ENCODE measurements around the gene RASSF10. TPM values are rescaled to one million over a fixed set of nuclear protein-coding genes. Genes with fewer than 3 reads are reported as not detected.

Gene RASSF10
- total and polyA plus RNA-seq, 2 donors (not counting 1 experiment from before 2014, with no cell fraction given) = not detected

DNA sequence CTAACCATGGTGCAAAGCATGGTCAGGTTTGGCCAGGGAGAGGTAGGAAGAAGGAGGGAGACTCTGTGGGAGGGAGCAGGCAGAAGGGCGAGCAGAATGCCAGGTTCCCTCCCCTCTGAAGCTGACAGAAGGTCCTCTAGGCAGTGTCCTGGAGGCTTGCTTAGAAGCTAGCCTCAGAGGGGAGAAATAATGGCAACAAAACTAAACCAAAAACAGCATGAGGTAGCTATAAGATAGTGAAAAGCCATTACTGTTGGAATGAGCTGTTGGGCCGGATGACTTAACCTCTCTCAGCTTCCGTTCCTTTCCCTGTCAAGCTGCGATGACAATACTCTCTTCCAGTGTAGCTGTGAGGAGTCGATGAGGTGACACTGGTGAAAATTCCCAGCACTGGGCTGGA lies 36.6 kb downstream of the RASSF10 start:
- Mint-ChIP-seq H3K4me3 (no peak overlapping the region), H3K4me1 (no peaks in the 10 kb centered on the region), H3K9me3 (ENCODE audit: insufficient read depth) (no peaks in the 10 kb centered on the region), H3K27ac (no peak overlapping the region), H3K27me3 (peaks cover 13% of the 10 kb centered on the region)
- H3K4me1 ChIP-seq (ENCODE audit: control insufficient read depth in 2 of 2, insufficient read depth in 2 of 2, low read length in 2 of 2) = no peaks in the 10 kb centered on the region
- ATAC-seq (ENCODE audit: low read depth) = no peak
- no peak overlapping the region for H3K4me3 ChIP-seq (ENCODE audit: control extremely low read depth in 1 of 5, extremely low read depth in 1 of 5, insufficient read depth in 1 of 5, low read depth in 2 of 5, low read length in 4 of 5)
- TF ChIP-seq, protein P1, sequence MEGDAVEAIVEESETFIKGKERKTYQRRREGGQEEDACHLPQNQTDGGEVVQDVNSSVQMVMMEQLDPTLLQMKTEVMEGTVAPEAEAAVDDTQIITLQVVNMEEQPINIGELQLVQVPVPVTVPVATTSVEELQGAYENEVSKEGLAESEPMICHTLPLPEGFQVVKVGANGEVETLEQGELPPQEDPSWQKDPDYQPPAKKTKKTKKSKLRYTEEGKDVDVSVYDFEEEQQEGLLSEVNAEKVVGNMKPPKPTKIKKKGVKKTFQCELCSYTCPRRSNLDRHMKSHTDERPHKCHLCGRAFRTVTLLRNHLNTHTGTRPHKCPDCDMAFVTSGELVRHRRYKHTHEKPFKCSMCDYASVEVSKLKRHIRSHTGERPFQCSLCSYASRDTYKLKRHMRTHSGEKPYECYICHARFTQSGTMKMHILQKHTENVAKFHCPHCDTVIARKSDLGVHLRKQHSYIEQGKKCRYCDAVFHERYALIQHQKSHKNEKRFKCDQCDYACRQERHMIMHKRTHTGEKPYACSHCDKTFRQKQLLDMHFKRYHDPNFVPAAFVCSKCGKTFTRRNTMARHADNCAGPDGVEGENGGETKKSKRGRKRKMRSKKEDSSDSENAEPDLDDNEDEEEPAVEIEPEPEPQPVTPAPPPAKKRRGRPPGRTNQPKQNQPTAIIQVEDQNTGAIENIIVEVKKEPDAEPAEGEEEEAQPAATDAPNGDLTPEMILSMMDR (IDR thresholded peaks at IDR 0.05) = no peak
- TF ChIP-seq EZH2 (IDR thresholded peaks at IDR 0.05; ENCODE audit: borderline replicate concordance, insufficient read depth, low read depth, low read length, poor library complexity, severe bottlenecking) = no peak
- no peaks in the 10 kb centered on the region for H3K36me3 ChIP-seq (replicated peaks in 1 of 2; ENCODE audit: control extremely low read depth in 1 of 2, control insufficient read depth in 1 of 2, extremely low read depth in 1 of 2, insufficient read depth in 2 of 2, low read length in 1 of 2)
- no peaks in the 10 kb centered on the region for H4K20me1 ChIP-seq (ENCODE audit: control insufficient read depth, insufficient read depth, low read length, poor library complexity, severe bottlenecking)
- no peak overlapping the region for H3K4me2 ChIP-seq (replicated peaks; ENCODE audit: low read depth, low read length, poor library complexity, severe bottlenecking)
- 48% methylated on average over 3 of the region's 5 CpGs for WGBS (ENCODE audit: insufficient coverage)
- H3K27ac ChIP-seq (ENCODE audit: low read length in 2 of 2) = no peak overlapping the region
- no peaks in the 10 kb centered on the region for H3K9me3 ChIP-seq (ENCODE audit: control extremely low read depth in 1 of 3, control insufficient read depth in 2 of 3, insufficient read depth in 1 of 3, low read length in 2 of 3)
- H2AFZ ChIP-seq (ENCODE audit: insufficient read depth, low read depth, low read length, poor library complexity, severe bottlenecking) = no peak overlapping the region
- DNase-seq = no peak
- no peaks in the 10 kb centered on the region for H3K79me2 ChIP-seq (ENCODE audit: control insufficient read depth, insufficient read depth, low read length)
- ChIA-PET POLR2A (no interaction called here), CTCF (no interaction called here)
- H3K27me3 ChIP-seq (replicated peaks in 1 of 4; ENCODE audit: control extremely low read depth in 1 of 4, control insufficient read depth in 3 of 4, insufficient read depth in 4 of 4, low read length in 3 of 4) = no peaks in the 10 kb centered on the region
- H3K9ac ChIP-seq (ENCODE audit: low read length) = no peak overlapping the region
- intact Hi-C loops (cut with micrococcal nuclease) = no loop called here

DNA sequence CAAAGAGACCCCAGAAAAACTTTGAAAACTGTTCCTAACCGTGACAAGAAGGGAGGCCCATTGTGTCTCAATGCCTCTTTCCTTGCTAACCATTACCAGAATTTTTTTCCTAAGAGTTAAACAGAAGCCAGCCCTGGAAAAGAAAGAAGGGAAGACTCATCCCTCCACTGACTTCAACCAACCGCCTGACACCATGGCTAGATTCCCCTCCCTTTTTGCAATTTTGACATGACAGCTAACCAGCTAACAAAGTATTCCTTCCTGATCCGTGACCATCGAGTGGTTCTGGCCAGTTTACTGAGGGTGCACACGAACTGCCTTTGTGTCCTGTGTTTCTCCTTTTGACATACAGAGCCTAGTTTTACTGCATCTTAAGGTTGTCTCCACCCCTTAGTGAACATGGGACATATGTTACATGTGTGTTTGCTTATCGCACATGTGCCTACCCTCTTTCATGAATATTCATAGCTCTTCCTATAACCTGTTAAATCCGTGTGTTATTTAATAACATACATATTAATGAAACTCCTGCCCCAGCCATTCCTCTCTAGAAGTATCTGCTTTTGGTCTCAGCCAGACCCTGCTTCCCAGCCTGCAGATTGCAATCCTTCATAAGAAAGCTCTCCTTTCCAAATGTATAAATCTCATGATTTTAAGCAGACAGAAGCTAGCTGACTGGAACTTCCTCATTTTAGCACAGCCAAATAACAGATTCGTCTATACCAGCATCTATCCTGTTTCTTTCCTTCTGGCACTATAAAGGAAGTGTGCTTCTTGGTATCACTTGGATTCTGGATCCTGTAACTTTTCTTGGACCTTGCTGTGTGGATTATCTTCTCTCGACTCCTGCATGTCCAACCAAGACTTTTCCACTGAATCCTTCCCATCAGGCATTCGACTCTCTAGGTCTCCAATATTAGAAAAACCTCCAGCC lies 37.8 kb downstream of the RASSF10 start:
- H3K27ac Mint-ChIP-seq = no peak overlapping the region
- no peak overlapping the region for H3K4me3 ChIP-seq (ENCODE audit: control extremely low read depth in 1 of 5, extremely low read depth in 1 of 5, insufficient read depth in 1 of 5, low read depth in 2 of 5, low read length in 4 of 5)
- no peak overlapping the region for H3K9ac ChIP-seq (ENCODE audit: low read length)
- H3K4me3 Mint-ChIP-seq = no peak overlapping the region
- ATAC-seq (ENCODE audit: low read depth) = no peak
- no peak overlapping the region for H3K27ac ChIP-seq (ENCODE audit: low read length in 2 of 2)
- H2AFZ ChIP-seq (ENCODE audit: insufficient read depth, low read depth, low read length, poor library complexity, severe bottlenecking) = no peak overlapping the region
- H3K4me1 Mint-ChIP-seq = no peaks in the 10 kb centered on the region
- H3K9me3 ChIP-seq (ENCODE audit: control extremely low read depth in 1 of 3, control insufficient read depth in 2 of 3, insufficient read depth in 1 of 3, low read length in 2 of 3) = no peaks in the 10 kb centered on the region
- TF ChIP-seq EZH2 (IDR thresholded peaks at IDR 0.05; ENCODE audit: borderline replicate concordance, insufficient read depth, low read depth, low read length, poor library complexity, severe bottlenecking) = no peak
- TF ChIP-seq, protein P1 (IDR thresholded peaks at IDR 0.05) = no peak
- DNase-seq = no peak
- 83% methylated on average over 4 of the region's 10 CpGs for WGBS (ENCODE audit: insufficient coverage)
- no peaks in the 10 kb centered on the region for H3K4me1 ChIP-seq (ENCODE audit: control insufficient read depth in 2 of 2, insufficient read depth in 2 of 2, low read length in 2 of 2)
- H3K4me2 ChIP-seq (replicated peaks; ENCODE audit: low read depth, low read length, poor library complexity, severe bottlenecking) = no peak overlapping the region
- no peaks in the 10 kb centered on the region for H3K36me3 ChIP-seq (replicated peaks in 1 of 2; ENCODE audit: control extremely low read depth in 1 of 2, control insufficient read depth in 1 of 2, extremely low read depth in 1 of 2, insufficient read depth in 2 of 2, low read length in 1 of 2)
- ChIA-PET POLR2A (no interaction called here), CTCF (no interaction called here)
- H3K27me3 ChIP-seq (replicated peaks in 1 of 4; ENCODE audit: control extremely low read depth in 1 of 4, control insufficient read depth in 3 of 4, insufficient read depth in 4 of 4, low read length in 3 of 4) = peaks cover 0 to 3% (median 0%) of the 10 kb centered on the region in 4 experiments
- intact Hi-C loops (cut with micrococcal nuclease) = no loop called here
- no peaks in the 10 kb centered on the region for H4K20me1 ChIP-seq (ENCODE audit: control insufficient read depth, insufficient read depth, low read length, poor library complexity, severe bottlenecking)
- H3K27me3 Mint-ChIP-seq = peaks cover 18% of the 10 kb centered on the region
- H3K9me3 Mint-ChIP-seq (ENCODE audit: insufficient read depth) = no peaks in the 10 kb centered on the region
- no peaks in the 10 kb centered on the region for H3K79me2 ChIP-seq (ENCODE audit: control insufficient read depth, insufficient read depth, low read length)

All from B cell (primary cell).